H1 (cell line): ENCODE data around the gene FBXO28. TPM values are rescaled to one million over a fixed set of nuclear protein-coding genes. Genes with fewer than 3 reads are reported as not detected.

Source experiments
- CEBPB ChIP-seq: IDR thresholded peaks from 2 replicates; pipeline ENCODE4 v1.6.1; 2012; ENCODE audit warnings: low read depth, low read length
- CTBP2 ChIP-seq: IDR thresholded peaks from 2 replicates; pipeline ENCODE4 v1.7.0; 2011; ENCODE audit warnings: borderline replicate concordance, mild to moderate bottlenecking, moderate library complexity, mixed read lengths, low read length; ENCODE audit not compliant: insufficient read depth, insufficient read length
- RXRA ChIP-seq: IDR thresholded peaks from 2 replicates; pipeline ENCODE4 v1.6.1; 2011; ENCODE audit warnings: low read depth, mild to moderate bottlenecking, low read length, moderate library complexity; ENCODE audit not compliant: insufficient read depth
- polyA plus RNA-seq, 7 experiments: library from polyadenylated mRNA; depleted of rRNA in 3 of 7; stranded (reverse) in 5 of 7; unstranded in 2 of 7; fragments of >200 nt in 5 of 7; fragments of 200-250 nt in 2 of 7; gene quantifications; 1 replicate in 5 of 7; 2 replicates in 1 of 7; 4 replicates in 1 of 7; pipeline versions ENCODE4 v1.2.1 to v1.2.3, GENCODE V29; 2011 to 2013; ENCODE audit warnings: missing spikeins in 2 of 7, mixed read lengths in 2 of 7
- total RNA-seq: library from RNA; stranded (reverse); fragmentation: NEBNext Ultra II Directional; extraction: Animal tissue kit (Norgen Biotek cat#: 25700); gene quantifications from 2 replicates; pipeline ENCODE4 v1.2.1, GENCODE V29; 2021

Gene FBXO28
- total and polyA plus RNA-seq, 2 of the 8 experiments (the other 6 are each of a cell fraction or from before 2014, with no cell fraction given), result 10.3 to 42.5 TPM

DNA sequence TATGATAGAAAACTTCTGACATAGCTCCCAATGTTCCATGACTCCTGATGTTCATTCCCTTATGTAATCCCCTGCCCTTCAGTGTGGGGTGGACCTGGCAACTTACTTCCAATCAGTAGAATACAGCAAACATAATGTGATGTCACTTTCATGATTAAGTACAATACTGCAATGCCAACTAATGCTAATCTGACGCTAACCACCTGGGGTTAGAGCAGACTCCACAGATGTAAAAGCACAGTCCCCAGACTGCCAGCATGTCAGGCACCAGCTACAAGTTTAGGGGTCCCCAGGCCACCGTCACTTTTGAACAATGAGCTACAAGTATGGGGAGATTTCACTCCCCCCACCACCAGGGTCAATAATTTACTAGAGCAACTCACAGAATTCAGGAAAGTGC is 32.3 kb upstream of the FBXO28 start (continued):
- no peak for TF ChIP-seq CTBP2
- TF ChIP-seq RXRA, result no peak
- no peak for TF ChIP-seq CEBPB
